Nephron progenitor cell (in vitro differentiated cells): ENCODE results near the gene NES.
A peak's percentile ranks its signal among the peaks of the same experiment; 100 is the strongest.

Experiments
- DNase-seq: peaks from one replicate; pipeline ENCODE4 v3.0.0; 2021
- H3K27ac Mint-ChIP-seq: 2 replicates; pipeline ENCODE4 v1.8.0; 2021; ENCODE audit warnings: mild to moderate bottlenecking, moderate library complexity, mixed read lengths
- H3K27me3 Mint-ChIP-seq: 2 replicates; pipeline ENCODE4 v1.8.0; 2021; ENCODE audit warnings: mild to moderate bottlenecking, low read depth, mixed read lengths; ENCODE audit not compliant: poor library complexity
- H3K36me3 Mint-ChIP-seq: 2 replicates; pipeline ENCODE4 v1.8.0; 2021; ENCODE audit warnings: low read depth, mixed read lengths
- H3K4me1 Mint-ChIP-seq: 2 replicates; pipeline ENCODE4 v1.8.0; 2021; ENCODE audit warnings: mixed read lengths
- H3K4me3 Mint-ChIP-seq: 2 replicates; pipeline ENCODE4 v1.8.0; 2021; ENCODE audit warnings: mild to moderate bottlenecking, moderate library complexity, mixed read lengths
- H3K9me3 Mint-ChIP-seq: 2 replicates; pipeline ENCODE4 v1.8.0; 2021; ENCODE audit warnings: mild to moderate bottlenecking, moderate library complexity, mixed read lengths
- TF ChIP-seq, protein P1 (sequence below): fragments of 200-600 bp; sonication (generic); IDR thresholded peaks from 2 replicates; pipeline ENCODE4 v1.5.0; 2021; ENCODE audit warnings: antibody characterized with exemption

The NES gene

GRCh38 chr1:156657741-156658319, 19.4 kb downstream of the NES start:
- H3K9me3 Mint-ChIP-seq, result no peaks in the 10 kb centered on the region
- TF ChIP-seq, protein P1, sequence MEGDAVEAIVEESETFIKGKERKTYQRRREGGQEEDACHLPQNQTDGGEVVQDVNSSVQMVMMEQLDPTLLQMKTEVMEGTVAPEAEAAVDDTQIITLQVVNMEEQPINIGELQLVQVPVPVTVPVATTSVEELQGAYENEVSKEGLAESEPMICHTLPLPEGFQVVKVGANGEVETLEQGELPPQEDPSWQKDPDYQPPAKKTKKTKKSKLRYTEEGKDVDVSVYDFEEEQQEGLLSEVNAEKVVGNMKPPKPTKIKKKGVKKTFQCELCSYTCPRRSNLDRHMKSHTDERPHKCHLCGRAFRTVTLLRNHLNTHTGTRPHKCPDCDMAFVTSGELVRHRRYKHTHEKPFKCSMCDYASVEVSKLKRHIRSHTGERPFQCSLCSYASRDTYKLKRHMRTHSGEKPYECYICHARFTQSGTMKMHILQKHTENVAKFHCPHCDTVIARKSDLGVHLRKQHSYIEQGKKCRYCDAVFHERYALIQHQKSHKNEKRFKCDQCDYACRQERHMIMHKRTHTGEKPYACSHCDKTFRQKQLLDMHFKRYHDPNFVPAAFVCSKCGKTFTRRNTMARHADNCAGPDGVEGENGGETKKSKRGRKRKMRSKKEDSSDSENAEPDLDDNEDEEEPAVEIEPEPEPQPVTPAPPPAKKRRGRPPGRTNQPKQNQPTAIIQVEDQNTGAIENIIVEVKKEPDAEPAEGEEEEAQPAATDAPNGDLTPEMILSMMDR, result no peak
- H3K36me3 Mint-ChIP-seq, result no peaks in the 10 kb centered on the region
- no peak for DNase-seq
- peak overlapping the region; percentile 65 for H3K4me3 Mint-ChIP-seq
- peaks cover 73% of the 10 kb centered on the region for H3K27me3 Mint-ChIP-seq
- no peak overlapping the region for H3K27ac Mint-ChIP-seq
- peaks cover 48% of the 10 kb centered on the region for H3K4me1 Mint-ChIP-seq

DNA sequence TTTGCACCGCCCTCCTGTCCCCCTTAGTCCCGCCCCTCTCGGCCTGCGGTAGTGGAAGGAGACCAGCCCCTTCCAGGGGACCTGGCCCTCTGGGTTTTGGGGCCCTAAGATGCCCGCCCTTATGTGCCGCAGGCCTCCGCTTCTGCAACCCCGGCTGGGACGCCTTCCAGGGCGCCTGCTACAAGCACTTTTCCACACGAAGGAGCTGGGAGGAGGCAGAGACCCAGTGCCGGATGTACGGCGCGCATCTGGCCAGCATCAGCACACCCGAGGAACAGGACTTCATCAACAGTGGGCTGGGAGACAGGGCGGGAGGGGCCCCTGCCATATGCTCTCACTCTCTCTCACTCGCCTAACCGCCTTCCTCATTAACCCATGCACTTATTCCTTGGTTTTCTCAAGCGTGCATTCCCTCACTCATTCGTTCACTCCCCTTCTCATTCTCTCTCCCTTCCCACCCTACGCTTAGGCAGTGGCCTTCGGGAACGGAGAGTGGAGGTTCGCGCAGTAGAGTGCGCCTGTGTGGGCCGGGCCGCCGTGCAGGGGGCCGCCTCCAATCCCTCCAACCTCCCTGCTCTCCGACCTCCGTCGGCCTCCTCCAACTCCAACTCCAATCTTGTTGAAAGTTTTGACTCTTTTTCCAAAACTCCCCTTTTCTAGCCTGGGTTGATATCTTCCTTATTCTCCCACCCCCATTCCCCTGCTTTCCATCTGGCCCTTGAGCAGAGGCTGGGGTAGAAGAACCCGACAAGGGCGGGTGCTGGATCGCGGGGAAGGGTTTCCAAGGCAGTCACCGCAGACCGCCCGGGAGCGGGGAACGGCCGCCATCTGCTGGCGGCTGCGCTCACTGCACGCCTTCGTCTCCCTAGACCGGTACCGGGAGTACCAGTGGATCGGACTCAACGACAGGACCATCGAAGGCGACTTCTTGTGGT, 20.1 kb downstream of the NES start:
- peak; percentile 88 for DNase-seq
- H3K27ac Mint-ChIP-seq, result no peak overlapping the region
- peaks cover 78% of the 10 kb centered on the region for H3K27me3 Mint-ChIP-seq
- peak overlapping the region; percentile 65 for H3K4me3 Mint-ChIP-seq
- no peaks in the 10 kb centered on the region for H3K36me3 Mint-ChIP-seq
- TF ChIP-seq, protein P1, result peak; percentile 93
- peaks cover 40% of the 10 kb centered on the region for H3K4me1 Mint-ChIP-seq
- H3K9me3 Mint-ChIP-seq, result no peaks in the 10 kb centered on the region

DNA sequence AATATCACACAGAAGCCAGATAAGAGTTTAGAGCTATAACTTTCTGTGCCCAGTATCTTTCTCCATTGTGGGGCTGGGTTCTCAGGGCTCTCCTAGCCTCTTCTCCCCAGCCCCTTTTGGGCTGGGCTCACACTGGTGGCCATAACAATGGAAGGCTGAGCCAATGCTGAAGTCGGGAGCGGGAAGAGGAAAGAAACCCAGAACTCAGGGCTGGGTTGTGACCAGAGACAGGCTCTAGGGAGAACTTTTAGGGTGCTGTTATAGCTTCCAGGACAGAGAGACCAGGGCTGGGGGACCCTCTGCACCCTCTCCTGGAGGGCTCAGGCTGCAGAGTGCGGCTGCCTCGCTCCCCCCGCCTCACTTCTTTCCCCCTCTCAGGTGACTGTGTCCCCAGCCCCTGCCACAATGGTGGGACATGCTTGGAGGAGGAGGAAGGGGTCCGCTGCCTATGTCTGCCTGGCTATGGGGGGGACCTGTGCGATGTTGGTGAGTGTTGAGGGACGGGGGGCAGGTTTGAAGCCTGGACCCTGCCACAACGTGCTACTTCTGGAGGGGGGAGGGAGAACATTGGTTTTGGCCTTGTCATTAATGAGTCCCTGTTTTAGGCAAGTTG, 21.2 kb downstream of the NES start:
- Mint-ChIP-seq H3K4me1 (peaks cover 30% of the 10 kb centered on the region), H3K27ac (no peak overlapping the region), H3K9me3 (no peaks in the 10 kb centered on the region), H3K36me3 (no peaks in the 10 kb centered on the region), H3K4me3 (no peak overlapping the region), H3K27me3 (peaks cover 88% of the 10 kb centered on the region)
- TF ChIP-seq, protein P1, result no peak
- DNase-seq, result no peak

DNA sequence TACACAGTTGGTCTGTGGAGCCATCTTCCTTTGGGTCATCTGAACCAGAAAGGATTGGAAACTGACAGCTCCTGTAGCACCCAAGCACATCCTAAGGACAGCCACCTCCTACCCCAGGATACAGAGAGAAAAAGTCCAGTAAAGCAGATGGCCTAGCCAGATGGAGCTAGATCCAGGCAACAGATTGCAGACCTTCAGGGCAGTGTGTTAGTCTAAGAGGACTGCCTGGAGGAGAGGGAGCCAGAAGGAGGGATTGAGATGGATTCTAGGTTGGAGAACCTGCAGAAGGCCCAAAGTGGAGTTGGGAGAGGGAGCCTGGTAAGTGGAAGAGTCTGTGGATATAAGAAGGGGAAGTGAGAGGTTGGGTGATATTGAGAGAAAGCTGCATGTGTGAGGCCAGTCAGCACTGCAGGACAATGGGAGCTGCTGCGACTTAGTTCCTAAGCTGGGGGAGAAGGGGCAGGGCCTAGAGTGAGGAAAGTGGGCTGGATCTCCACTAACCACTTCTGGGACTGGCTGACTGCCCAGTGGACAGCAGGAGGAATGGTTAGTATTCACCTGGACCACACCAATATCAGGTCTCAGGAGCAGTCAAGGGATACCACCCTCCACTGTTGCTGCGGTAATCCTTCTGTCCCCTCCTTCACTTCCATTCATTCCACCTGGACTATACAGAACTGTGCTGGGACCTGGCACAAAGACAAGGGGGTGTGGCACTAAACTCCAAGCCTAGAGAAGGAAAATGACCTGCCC, 21.9 kb downstream of the NES start:
- Mint-ChIP-seq H3K36me3 (no peaks in the 10 kb centered on the region), H3K4me3 (no peak overlapping the region), H3K27me3 (peaks cover 92% of the 10 kb centered on the region), H3K9me3 (no peaks in the 10 kb centered on the region), H3K4me1 (peaks cover 23% of the 10 kb centered on the region), H3K27ac (no peak overlapping the region)
- TF ChIP-seq, protein P1, result no peak
- DNase-seq, result no peak

DNA sequence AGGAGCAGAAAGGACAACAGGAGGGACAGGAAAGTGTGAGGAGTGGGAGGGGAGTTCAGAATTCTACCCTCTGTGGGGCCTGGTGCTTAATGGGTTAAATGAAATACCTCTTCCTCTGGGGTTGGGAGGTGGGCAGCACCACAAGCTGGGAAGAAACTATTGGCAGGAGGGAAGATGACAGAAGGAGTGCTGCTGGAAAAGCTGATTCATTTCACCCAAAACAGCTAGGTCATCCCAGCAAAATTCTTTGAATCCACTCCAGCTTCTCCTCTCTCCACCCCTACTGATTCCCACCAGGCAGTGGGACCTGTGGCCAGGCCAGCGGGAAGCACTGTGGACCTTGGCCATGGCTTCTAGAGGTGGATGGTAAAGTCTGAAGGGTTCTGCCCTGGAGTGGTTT, 22.5 kb downstream of the NES start:
- Mint-ChIP-seq H3K27me3 (peaks cover 95% of the 10 kb centered on the region), H3K9me3 (no peaks in the 10 kb centered on the region), H3K27ac (no peak overlapping the region), H3K36me3 (no peaks in the 10 kb centered on the region), H3K4me3 (no peak overlapping the region), H3K4me1 (peaks cover 17% of the 10 kb centered on the region)
- DNase-seq, result no peak
- TF ChIP-seq, protein P1, result no peak
